ENCODE results near the gene TFAP2D. TPM values are rescaled to one million over a fixed set of nuclear protein-coding genes. Genes with fewer than 3 reads are reported as not detected.
A peak's percentile ranks its signal among the peaks of the same experiment; 100 is the strongest.

The TFAP2D gene
- total RNA-seq, 1 donor from 2014 or later = not detected

GRCh38 chr6:50818673-50819072 lies 105.3 kb downstream of the TFAP2D start, which contains the start of gene TFAP2B:
Gene TFAP2B (plus strand): TSS chr6:50818871. CDS start chr6:50818892, 21 bp downstream.
- Histone ChIP-seq H3K9me3 (ENCODE audit: low read depth) (no peaks in the 10 kb centered on the region), H4K20me1 (ENCODE audit: low read depth) (peaks cover 39% of the 10 kb centered on the region), H3K79me2 (ENCODE audit: low read depth) (no peaks in the 10 kb centered on the region), H2AFZ (replicated peaks) (peak within 1 kb of the TSS; percentile 80), H3K36me3 (no peaks in the 10 kb centered on the region), H3K4me3 (peak within 1 kb of the TSS; percentile 39), H3K9ac (no peak within 1 kb of the TSS), H3K4me1 (peaks cover 39% of the 10 kb centered on the region), H3F3A (ENCODE audit: low read depth) (peaks cover 41% of the 10 kb centered on the region), H3K27me3 (peaks cover 100% of the 10 kb centered on the region), H3K4me2 (peak within 1 kb of the TSS; percentile 73), H3K27ac (no peak within 1 kb of the TSS)
- Mint-ChIP-seq H3K27me3 (ENCODE audit: insufficient read depth, low read depth) (peaks cover 72% of the 10 kb centered on the region), H3K27ac (no peak within 1 kb of the TSS), H3K36me3 (peaks cover 1% of the 10 kb centered on the region), H3K4me3 (peak within 1 kb of the TSS; percentile 84), H3K9me3 (no peaks in the 10 kb centered on the region), H3K4me1 (peaks cover 35% of the 10 kb centered on the region)
- no peak for DNase-seq (ENCODE audit: low spot score)
- TF ChIP-seq, protein P1, sequence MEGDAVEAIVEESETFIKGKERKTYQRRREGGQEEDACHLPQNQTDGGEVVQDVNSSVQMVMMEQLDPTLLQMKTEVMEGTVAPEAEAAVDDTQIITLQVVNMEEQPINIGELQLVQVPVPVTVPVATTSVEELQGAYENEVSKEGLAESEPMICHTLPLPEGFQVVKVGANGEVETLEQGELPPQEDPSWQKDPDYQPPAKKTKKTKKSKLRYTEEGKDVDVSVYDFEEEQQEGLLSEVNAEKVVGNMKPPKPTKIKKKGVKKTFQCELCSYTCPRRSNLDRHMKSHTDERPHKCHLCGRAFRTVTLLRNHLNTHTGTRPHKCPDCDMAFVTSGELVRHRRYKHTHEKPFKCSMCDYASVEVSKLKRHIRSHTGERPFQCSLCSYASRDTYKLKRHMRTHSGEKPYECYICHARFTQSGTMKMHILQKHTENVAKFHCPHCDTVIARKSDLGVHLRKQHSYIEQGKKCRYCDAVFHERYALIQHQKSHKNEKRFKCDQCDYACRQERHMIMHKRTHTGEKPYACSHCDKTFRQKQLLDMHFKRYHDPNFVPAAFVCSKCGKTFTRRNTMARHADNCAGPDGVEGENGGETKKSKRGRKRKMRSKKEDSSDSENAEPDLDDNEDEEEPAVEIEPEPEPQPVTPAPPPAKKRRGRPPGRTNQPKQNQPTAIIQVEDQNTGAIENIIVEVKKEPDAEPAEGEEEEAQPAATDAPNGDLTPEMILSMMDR (IDR thresholded peaks at IDR 0.05) = no peak
- no peak for TF ChIP-seq EZH2phosphoT487 (IDR thresholded peaks at IDR 0.05)
- no peak for TF ChIP-seq EZH2 (IDR thresholded peaks at IDR 0.05)

DNA sequence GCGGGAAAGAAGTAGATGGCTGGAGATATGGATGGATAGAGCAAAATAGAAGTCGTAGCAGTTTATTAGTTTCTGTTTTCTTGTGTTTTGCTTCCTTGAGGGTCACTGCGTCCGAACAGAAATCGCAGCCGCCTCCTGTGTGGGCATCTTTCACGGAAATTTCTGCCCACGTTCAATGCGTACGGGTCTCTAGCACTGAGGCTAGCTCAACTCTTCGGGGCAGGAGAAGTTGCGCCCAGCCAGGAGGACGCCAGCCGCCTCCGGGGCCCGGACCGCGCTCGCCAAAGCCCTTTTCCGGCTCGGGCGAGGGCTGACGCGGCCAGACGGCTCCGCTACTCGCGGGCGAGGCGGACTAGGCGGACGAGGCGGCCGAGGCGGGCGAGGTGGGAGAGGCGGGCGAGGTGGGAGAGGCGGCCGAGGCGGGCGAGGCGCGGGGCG lies 106.2 kb downstream of the TFAP2D start:
- Histone ChIP-seq H3K27me3 (peaks cover 100% of the 10 kb centered on the region), H3K36me3 (no peaks in the 10 kb centered on the region), H3K79me2 (ENCODE audit: low read depth) (no peaks in the 10 kb centered on the region), H3K9me3 (ENCODE audit: low read depth) (no peaks in the 10 kb centered on the region), H3K4me3 (peak overlapping the region; percentile 39), H3K4me2 (peak overlapping the region; percentile 73), H4K20me1 (ENCODE audit: low read depth) (peaks cover 46% of the 10 kb centered on the region), H3K9ac (no peak overlapping the region), H3K27ac (no peak overlapping the region), H3F3A (ENCODE audit: low read depth) (peaks cover 41% of the 10 kb centered on the region), H2AFZ (replicated peaks) (peak overlapping the region; percentile 80), H3K4me1 (peaks cover 42% of the 10 kb centered on the region)
- H3K9me3 Mint-ChIP-seq = no peaks in the 10 kb centered on the region
- H3K27ac Mint-ChIP-seq = no peak overlapping the region
- peak; percentile 95 for TF ChIP-seq EZH2phosphoT487 (IDR thresholded peaks at IDR 0.05)
- TF ChIP-seq, protein P1 (IDR thresholded peaks at IDR 0.05) = no peak
- peak; percentile 98 for TF ChIP-seq EZH2 (IDR thresholded peaks at IDR 0.05)
- H3K4me1 Mint-ChIP-seq = peaks cover 38% of the 10 kb centered on the region
- peak; percentile 77 for DNase-seq (ENCODE audit: low spot score)
- peaks cover 72% of the 10 kb centered on the region for H3K27me3 Mint-ChIP-seq (ENCODE audit: insufficient read depth, low read depth)
- H3K4me3 Mint-ChIP-seq = peak overlapping the region; percentile 81
- H3K36me3 Mint-ChIP-seq = peaks cover 1% of the 10 kb centered on the region

DNA sequence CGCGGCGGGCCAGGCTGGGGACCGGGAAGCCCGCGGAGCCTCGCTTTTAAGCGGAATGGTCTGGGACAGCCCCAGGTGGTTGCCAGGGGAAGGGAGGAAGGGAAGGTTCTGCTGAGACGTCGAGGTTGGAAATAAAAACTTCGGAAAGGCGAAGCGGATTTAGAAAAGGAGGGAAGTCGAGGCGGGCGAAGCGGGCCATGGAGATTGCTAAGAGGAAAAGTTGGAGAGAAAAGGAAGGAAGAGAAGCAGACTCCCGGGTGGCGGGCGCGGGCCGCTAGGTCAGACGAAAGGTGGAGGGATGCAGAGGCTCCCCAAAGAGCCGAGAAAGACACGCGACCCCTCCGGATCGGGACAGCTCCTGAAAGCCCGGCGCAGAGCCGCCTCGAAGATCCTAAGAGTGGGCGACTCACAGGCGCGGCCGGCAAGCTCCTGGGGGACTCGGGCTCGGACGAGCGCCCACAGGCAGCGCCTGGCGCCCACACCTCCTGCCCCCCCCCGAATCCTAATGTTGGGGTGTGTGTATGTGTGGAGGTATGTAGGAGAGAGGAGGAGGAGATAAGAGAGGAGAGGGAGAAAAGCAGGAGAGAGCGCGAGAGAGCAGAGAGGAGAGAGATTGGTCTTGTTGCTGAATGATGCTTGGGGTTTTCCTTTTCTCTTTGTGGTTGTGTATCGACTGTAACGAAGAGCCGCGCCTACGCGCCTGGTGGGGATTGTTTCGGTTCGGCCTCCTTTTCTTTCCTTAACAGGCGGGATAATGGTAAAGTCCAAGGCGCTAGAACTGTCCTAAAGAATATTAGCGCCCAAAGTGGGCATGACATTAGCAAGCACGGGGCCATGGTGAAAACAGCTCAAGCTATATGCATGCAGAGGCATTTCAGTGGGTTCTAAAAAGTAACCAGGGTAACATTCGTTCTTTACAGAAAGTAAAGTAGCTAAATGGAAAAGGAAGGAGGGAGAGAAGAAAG lies 106.9 kb downstream of the TFAP2D start:
- Histone ChIP-seq H3K9ac (no peak overlapping the region), H2AFZ (replicated peaks) (peak overlapping the region; percentile 80)
- peaks cover 38% of the 10 kb centered on the region for H3K4me1 Mint-ChIP-seq

More for the DNA sequence above, 106.9 kb downstream of the TFAP2D start:
- Mint-ChIP-seq H3K36me3 (peaks cover 1% of the 10 kb centered on the region), H3K9me3 (no peaks in the 10 kb centered on the region), H3K27me3 (ENCODE audit: insufficient read depth, low read depth) (peaks cover 77% of the 10 kb centered on the region), H3K27ac (peak overlapping the region; percentile 26), H3K4me3 (peak overlapping the region; percentile 79)
- Histone ChIP-seq H3F3A (ENCODE audit: low read depth) (peaks cover 43% of the 10 kb centered on the region), H3K4me2 (peak overlapping the region; percentile 73), H3K36me3 (no peaks in the 10 kb centered on the region), H4K20me1 (ENCODE audit: low read depth) (peaks cover 53% of the 10 kb centered on the region), H3K4me3 (peak overlapping the region; percentile 39), H3K4me1 (peaks cover 42% of the 10 kb centered on the region), H3K27ac (no peak overlapping the region), H3K9me3 (ENCODE audit: low read depth) (no peaks in the 10 kb centered on the region), H3K79me2 (ENCODE audit: low read depth) (no peaks in the 10 kb centered on the region), H3K27me3 (peaks cover 100% of the 10 kb centered on the region)
- TF ChIP-seq, protein P1 (IDR thresholded peaks at IDR 0.05) = no peak
- TF ChIP-seq EZH2 (IDR thresholded peaks at IDR 0.05) (peak; percentile 97), EZH2phosphoT487 (IDR thresholded peaks at IDR 0.05) (peak; percentile 95)
- peak; percentile 66 for DNase-seq (ENCODE audit: low spot score)

All from neural progenitor cell (in vitro differentiated cells).